Esophagus muscularis mucosa (tissue), 4 donors: ENCODE data around the gene USP15. TPM values are rescaled to one million over a fixed set of nuclear protein-coding genes. Genes with fewer than 3 reads are reported as not detected.

Source experiments
- DNase-seq: peaks from one replicate; pipeline ENCODE4 v3.0.0-alpha.2; 2017; ENCODE audit errors: extremely low spot score
- H3K27ac ChIP-seq, 4 donors: fragments of 200-600 bp; sonication (generic); replicated peaks in 1 of 4; 1 replicate in 3 of 4; 2 replicates in 1 of 4; pipeline ENCODE4 v1.5.1; 2016 to 2019; ENCODE audit warnings: mild to moderate bottlenecking in 1 of 4
- H3K27me3 ChIP-seq, 4 donors: fragments of 200-600 bp; sonication (generic); one replicate each; pipeline versions ENCODE4 v1.5.1 to v1.6.0; 2016 to 2019
- H3K36me3 ChIP-seq, 4 donors: fragments of 200-600 bp; sonication (generic); one replicate each; pipeline ENCODE4 v1.5.1; 2016 to 2019
- H3K4me1 ChIP-seq, 4 donors: fragments of 200-600 bp; sonication (generic); one replicate each; pipeline ENCODE4 v1.5.1; 2016 to 2019
- H3K4me3 ChIP-seq, 4 donors: fragments of 200-600 bp; sonication (generic); 1 replicate in 2 of 4; 2 replicates in 2 of 4; pipeline ENCODE4 v1.5.1; 2016 to 2019; ENCODE audit warnings: mild to moderate bottlenecking in 4 of 4, moderate library complexity in 1 of 4
- H3K9me3 ChIP-seq, 4 donors: fragments of 200-600 bp; sonication (generic); 1 replicate in 3 of 4; 2 replicates in 1 of 4; pipeline ENCODE4 v1.5.1; 2016 to 2019
- CTCF ChIP-seq, 3 experiments: fragments of 200-600 bp in 2 of 3; fragments of 450-650 bp in 1 of 3; sonication (generic) in 2 of 3; IDR thresholded peaks; one replicate each; pipeline ENCODE4 v1.5.1; 2017 to 2019; ENCODE audit warnings: antibody characterized with exemption in 3 of 3, mild to moderate bottlenecking in 2 of 3, moderate library complexity in 1 of 3
- EP300 ChIP-seq: sonication (generic); formaldehyde crosslinking; IDR thresholded peaks from one replicate; pipeline ENCODE4 v1.6.1; 2017; ENCODE audit warnings: antibody characterized with exemption
- POLR2A ChIP-seq: fragments of 450-650 bp; IDR thresholded peaks from one replicate; pipeline ENCODE4 v1.6.1; 2017; ENCODE audit warnings: antibody characterized with exemption, moderate library complexity, mild to moderate bottlenecking, low read depth
- POLR2AphosphoS5 ChIP-seq, 2 donors: sonication (generic); formaldehyde crosslinking; IDR thresholded peaks; one replicate each; pipeline ENCODE4 v1.6.1; 2017; ENCODE audit warnings: antibody characterized with exemption in 2 of 2
- WGBS: methylation state at CpG from one replicate; pipeline ENCODE4 v1.1.5; 2018; 5-methylcytosine and 5-hydroxymethylcytosine counted together
- intact Hi-C: fragments of 100-400 bp; cut with DNase I; formaldehyde crosslinking; loops from one replicate; pipeline ENCODE4 v1.15.1; 2023
- total RNA-seq, 4 donors: library from RNA; depleted of rRNA; stranded (reverse); fragments of >200 nt; gene quantifications; one replicate each; pipeline versions ENCODE4 v1.1.0 to v1.2.1, GENCODE V29; 2016

The USP15 gene
- total RNA-seq, 4 donors from 2014 or later, result 38.0 to 78.5 (median 49.9) TPM

- 84% methylated on average over 4 of the region's 4 CpGs for WGBS
- no peaks in the 10 kb centered on the region for H3K36me3 ChIP-seq
- intact Hi-C loops, result no loop called here
- DNase-seq, result no peak
- H3K4me1 ChIP-seq, result peaks cover 0 to 12% (median 2%) of the 10 kb centered on the region in 4 donors
- no peaks in the 10 kb centered on the region for H3K27me3 ChIP-seq
- H3K4me3 ChIP-seq, result no peak overlapping the region
- H3K27ac ChIP-seq, result no peak overlapping the region
- TF ChIP-seq POLR2A (no peak), POLR2AphosphoS5 (IDR thresholded peaks at IDR 0.05) (no peak), EP300 (no peak), CTCF (IDR thresholded peaks at IDR 0.05) (no peak)
- H3K9me3 ChIP-seq, result no peaks in the 10 kb centered on the region
Measured at GRCh38 chr12:62252576-62252975, 7.6 kb upstream of the USP15 start.

GRCh38 chr12:62254967-62255366 is 5.2 kb upstream of the USP15 start:
- TF ChIP-seq POLR2A (no peak), CTCF (IDR thresholded peaks at IDR 0.05) (no peak), POLR2AphosphoS5 (IDR thresholded peaks at IDR 0.05) (no peak), EP300 (no peak)
- WGBS, result 94% methylated on average over 3 of the region's 3 CpGs
- H3K4me3 ChIP-seq, result no peak overlapping the region
- H3K27ac ChIP-seq, result no peak overlapping the region
- H3K27me3 ChIP-seq, result no peaks in the 10 kb centered on the region
- peaks cover 0 to 19% (median 9%) of the 10 kb centered on the region in 4 donors for H3K4me1 ChIP-seq
- no peaks in the 10 kb centered on the region for H3K9me3 ChIP-seq
- no peak for DNase-seq
- H3K36me3 ChIP-seq, result no peaks in the 10 kb centered on the region
- intact Hi-C loops, result no loop called here

- no peak for TF ChIP-seq CTCF (IDR thresholded peaks at IDR 0.05)
- no peak for TF ChIP-seq POLR2AphosphoS5 (IDR thresholded peaks at IDR 0.05)
- no peak for TF ChIP-seq EP300
- TF ChIP-seq POLR2A, result no peak
- 44% methylated on average over 8 of the region's 8 CpGs for WGBS
- Histone ChIP-seq H3K9me3 (no peaks in the 10 kb centered on the region), H3K27ac (peak overlapping the region in 1 of 4 donors; percentile 21), H3K4me3 (peak overlapping the region in 2 of 4 donors; percentile 13 to 16), H3K36me3 (no peaks in the 10 kb centered on the region), H3K27me3 (no peaks in the 10 kb centered on the region), H3K4me1 (peaks cover 6 to 24% (median 14%) of the 10 kb centered on the region in 4 donors)
- DNase-seq, result no peak
- intact Hi-C loops, result no loop called here
Measured at GRCh38 chr12:62256408-62257096, 3.7 kb upstream of the USP15 start.

- no peak overlapping the region for H3K27ac ChIP-seq
- H3K9me3 ChIP-seq, result no peaks in the 10 kb centered on the region
- no peaks in the 10 kb centered on the region for H3K36me3 ChIP-seq
- H3K27me3 ChIP-seq, result no peaks in the 10 kb centered on the region
- TF ChIP-seq POLR2A, result no peak
- TF ChIP-seq CTCF (IDR thresholded peaks at IDR 0.05), result no peak
- TF ChIP-seq EP300, result no peak
- no peak for TF ChIP-seq POLR2AphosphoS5 (IDR thresholded peaks at IDR 0.05)
- 82% methylated on average over 3 of the region's 3 CpGs for WGBS
- intact Hi-C loops, result no loop called here
- no peak overlapping the region for H3K4me3 ChIP-seq
- DNase-seq, result no peak
- H3K4me1 ChIP-seq, result peaks cover 22 to 41% (median 31%) of the 10 kb centered on the region in 4 donors
Measured at GRCh38 chr12:62258231-62258630, 2.0 kb upstream of the USP15 start.
